GM19328 (cell line): ENCODE measurements around the gene OR51A7.
"Not testable (repeated sequence)": the region's sequence is repeated elsewhere in the genome, so short reads cannot be mapped to it uniquely, and the experiment has no call there.

ENCODE experiments used
- ATAC-seq: cut with Tn5 transposase; IDR thresholded peaks from one replicate; pipeline ENCODE4 v1.9.1; 2021; ENCODE audit warnings: mild to moderate bottlenecking, moderate library complexity; ENCODE audit not compliant: unreplicated experiment

OR51A7 gene

GRCh38 chr11:4903484-4903883, at the start of gene OR51A7:
Gene OR51A7, plus strand, starts transcription at chr11:4903783. Its CDS starts 3,587 bp downstream, at chr11:4907370.
- no peak for ATAC-seq

- not testable (repeated sequence) for ATAC-seq
These were observed 49.3 kb upstream of the OR51A7 start for GRCh38 chr11:4854286-4854685.

DNA sequence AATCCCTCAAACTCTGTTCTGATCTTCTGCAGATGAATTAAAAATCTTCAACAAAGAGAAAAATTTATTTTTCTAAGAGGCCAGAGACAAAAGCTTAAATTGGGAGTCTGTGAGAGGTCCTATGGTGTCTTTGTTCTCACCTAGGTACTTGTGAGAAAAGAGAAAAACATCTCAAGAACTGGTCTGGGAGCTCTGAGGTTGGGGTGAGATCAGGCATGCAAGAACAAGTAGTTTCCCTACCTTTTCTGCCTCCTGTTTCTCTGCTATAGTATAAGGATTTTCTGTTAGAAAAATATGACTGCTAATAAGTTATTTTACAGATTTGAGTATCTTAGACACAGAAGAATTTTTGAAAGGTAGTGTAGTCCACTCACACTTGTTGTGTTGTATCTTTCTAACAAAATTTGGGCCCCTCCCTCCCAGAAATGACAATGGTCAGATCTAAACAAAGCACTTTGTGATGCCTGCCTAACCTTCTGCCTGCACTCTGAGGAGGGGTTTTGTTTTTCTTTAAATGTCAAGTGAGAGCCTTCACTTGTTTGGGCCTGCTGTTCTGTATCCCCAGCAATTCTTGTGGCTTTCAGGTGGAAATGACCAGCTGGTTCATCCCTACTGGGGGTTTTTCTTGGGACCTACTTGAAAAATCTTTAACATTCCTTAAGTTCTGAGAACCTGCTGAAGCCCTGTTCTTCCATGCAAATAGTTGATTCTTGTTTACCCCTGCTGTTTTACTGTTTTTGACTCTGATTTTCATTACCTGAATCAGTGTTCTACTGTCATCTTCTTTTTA, 40.9 kb upstream of the OR51A7 start:
- ATAC-seq: no peak

- no peak for ATAC-seq
These were observed 39.7 kb upstream of the OR51A7 start for GRCh38 chr11:4863876-4864275.

- no peak for ATAC-seq
These were observed 37.7 kb upstream of the OR51A7 start for GRCh38 chr11:4865855-4866254.

GRCh38 chr11:4881188-4881587, 22.4 kb upstream of the OR51A7 start:
- ATAC-seq: no peak

DNA sequence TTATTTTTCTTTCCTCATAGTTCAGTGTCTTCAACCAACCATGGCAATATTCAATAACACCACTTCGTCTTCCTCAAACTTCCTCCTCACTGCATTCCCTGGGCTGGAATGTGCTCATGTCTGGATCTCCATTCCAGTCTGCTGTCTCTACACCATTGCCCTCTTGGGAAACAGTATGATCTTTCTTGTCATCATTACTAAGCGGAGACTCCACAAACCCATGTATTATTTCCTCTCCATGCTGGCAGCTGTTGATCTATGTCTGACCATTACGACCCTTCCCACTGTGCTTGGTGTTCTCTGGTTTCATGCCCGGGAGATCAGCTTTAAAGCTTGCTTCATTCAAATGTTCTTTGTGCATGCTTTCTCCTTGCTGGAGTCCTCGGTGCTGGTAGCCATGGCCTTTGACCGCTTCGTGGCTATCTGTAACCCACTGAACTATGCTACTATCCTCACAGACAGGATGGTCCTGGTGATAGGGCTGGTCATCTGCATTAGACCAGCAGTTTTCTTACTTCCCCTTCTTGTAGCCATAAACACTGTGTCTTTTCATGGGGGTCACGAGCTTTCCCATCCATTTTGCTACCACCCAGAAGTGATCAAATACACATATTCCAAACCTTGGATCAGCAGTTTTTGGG, 21.6 kb upstream of the OR51A7 start, which contains the start of gene OR51T1:
TSS of gene OR51T1 (plus strand) at position 41 of the 641 bp plus-strand sequence. CDS start at position 41, 0 bp downstream.
- ATAC-seq: no peak

DNA sequence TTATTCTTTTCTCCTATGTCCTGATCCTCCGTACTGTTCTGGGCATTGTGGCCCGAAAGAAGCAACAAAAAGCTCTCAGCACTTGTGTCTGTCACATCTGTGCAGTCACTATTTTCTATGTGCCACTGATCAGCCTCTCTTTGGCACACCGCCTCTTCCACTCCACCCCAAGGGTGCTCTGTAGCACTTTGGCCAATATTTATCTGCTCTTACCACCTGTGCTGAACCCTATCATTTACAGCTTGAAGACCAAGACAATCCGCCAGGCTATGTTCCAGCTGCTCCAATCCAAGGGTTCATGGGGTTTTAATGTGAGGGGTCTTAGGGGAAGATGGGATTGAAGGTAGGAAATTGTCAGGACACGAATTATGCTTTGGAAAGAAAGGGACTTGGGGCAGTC, 21.0 kb upstream of the OR51A7 start:
- no peak for ATAC-seq

- ATAC-seq: no peak
These were observed 19.2 kb upstream of the OR51A7 start for GRCh38 chr11:4884361-4884760.

GRCh38 chr11:4886186-4886585, 17.4 kb upstream of the OR51A7 start:
- no peak for ATAC-seq

- no peak for ATAC-seq
These were observed 16.0 kb upstream of the OR51A7 start for GRCh38 chr11:4887591-4887990.

DNA sequence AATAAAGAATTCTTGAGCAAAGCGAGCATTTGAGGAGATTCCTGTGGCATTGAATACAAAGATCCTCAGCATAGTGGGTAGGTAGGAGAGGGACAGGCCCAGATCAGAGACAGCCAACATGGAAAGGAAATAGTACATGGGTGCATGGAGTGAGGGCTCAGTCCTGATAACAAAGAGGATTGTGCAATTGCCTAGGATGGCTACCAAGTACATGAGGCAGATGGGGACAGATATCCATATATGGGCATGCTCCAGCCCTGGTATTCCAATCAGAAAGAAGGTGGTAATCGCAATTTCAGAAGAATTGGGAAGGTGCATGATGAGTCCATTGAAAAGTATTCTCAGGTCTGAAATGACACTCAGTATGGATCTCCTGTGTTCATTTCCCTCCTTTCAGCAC, 13.3 kb upstream of the OR51A7 start:
- ATAC-seq: no peak

DNA sequence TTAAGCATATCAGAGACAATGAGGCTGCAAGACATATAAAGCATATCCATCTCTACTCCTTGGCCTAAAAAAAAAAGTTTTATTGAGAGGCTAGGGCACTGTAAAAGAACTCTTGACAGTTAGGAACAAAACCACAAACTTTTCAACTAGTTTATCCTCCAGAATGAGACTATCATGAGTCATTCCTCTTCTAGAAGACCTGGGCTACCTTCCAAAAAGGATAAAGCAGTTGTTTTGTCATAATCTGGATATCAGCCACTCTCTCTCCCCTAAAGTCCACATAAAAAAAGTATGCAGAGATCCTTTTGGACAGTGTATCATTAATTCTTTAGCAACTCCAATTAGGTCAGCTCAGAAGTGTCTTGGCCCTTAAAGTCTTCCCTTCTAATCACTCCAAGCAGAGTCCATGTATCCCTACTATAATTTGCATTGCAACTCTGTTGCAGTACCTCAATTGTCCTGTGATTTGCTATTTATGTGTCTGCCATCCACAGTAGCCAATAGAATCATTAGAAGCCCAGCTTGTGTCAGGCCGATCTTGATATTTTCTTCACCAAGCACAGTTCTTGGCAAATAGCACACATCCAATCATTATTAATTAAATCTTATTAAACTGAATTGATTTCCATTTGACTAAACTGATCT, 11.5 kb upstream of the OR51A7 start:
- no peak for ATAC-seq

DNA sequence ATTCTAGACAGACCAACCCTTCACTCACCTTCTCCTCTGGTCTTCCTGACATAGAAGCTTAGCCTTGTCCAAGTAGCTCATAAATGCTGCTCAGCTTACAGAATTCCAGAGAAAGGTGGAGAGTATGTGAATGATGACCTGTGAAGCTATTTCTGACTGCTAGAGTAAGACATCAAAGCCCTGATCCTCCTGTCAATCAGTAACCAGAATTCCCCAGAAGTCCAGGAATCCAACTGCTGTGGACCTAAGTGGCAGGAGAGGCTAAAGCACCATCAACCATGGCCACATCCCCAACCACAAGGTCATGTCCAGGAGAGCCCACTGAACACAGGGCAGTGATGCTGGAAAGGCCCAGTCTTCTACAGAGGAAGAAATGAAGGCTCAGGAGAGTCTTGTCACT, 13.0 kb downstream of the OR51A7 start:
- ATAC-seq: no peak

GRCh38 chr11:4919250-4919649, 15.7 kb downstream of the OR51A7 start, which contains the start of gene OR51G2:
Gene OR51G2, minus strand, starts transcription at chr11:4919350. Its CDS starts 3,687 bp downstream, at chr11:4915663.
- ATAC-seq: no peak

- ATAC-seq: no peak
These were observed 18.2 kb downstream of the OR51A7 start for GRCh38 chr11:4921796-4922195.

- no peak for ATAC-seq
These were observed 18.7 kb downstream of the OR51A7 start for GRCh38 chr11:4922304-4922703.

GRCh38 chr11:4924239-4924638, 20.7 kb downstream of the OR51A7 start, which contains the start of gene OR51G1:
Gene OR51G1, minus strand, starts transcription at chr11:4924339. Its CDS starts 0 bp downstream, at chr11:4924339.
- no peak for ATAC-seq

DNA sequence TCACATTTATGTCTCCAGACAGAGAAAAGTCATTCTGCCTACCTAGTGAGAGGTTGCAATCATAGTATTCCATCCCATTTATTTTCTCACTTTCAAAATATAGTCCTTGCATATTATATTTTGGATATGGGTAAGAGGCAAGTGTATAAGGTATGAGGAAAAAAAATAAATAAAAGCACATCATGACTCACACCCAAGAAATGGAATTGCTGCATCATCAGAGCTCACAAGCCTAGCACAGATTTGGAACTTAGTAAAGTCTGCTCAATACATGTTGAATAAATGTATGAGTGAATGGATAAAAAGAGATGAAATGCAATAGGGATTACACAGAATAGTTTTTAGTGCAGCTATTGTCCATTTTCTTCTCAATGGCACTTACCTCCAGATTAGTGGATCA, 23.0 kb downstream of the OR51A7 start:
- ATAC-seq: no peak

- no peak for ATAC-seq
These were observed 29.2 kb downstream of the OR51A7 start for GRCh38 chr11:4932751-4933150.

- ATAC-seq: no peak
These were observed 33.2 kb downstream of the OR51A7 start for GRCh38 chr11:4936745-4937144.

GRCh38 chr11:4947505-4947904, 43.9 kb downstream of the OR51A7 start, which contains the start of gene OR51A4:
Gene OR51A4, minus strand, starts transcription at chr11:4947605. Its CDS starts 505 bp downstream, at chr11:4947100.
- no peak for ATAC-seq
